ENCODE results near the gene NYAP2.

NYAP2 gene

DNA sequence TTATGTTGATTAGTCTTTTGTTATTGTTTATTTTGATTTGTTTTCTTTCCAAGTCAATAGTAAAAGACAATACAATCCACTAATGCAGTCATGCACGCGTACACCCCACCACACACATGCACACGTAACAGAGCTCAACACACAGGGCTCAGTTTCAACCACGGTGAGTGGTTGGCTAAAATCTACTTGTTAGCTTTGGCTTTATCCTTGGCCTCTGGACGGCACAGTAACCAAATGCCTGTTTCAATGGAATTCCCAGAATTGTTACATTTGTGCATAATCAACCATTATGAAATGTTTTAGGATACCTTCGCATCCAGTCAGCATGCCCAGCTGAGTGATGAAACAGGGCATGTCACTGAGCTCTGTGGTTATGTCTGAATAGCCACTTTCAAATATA, 53.2 kb downstream of the NYAP2 start:
- H3K27ac ChIP-seq = no peak overlapping the region
- no peak for TF ChIP-seq ZFX (IDR thresholded peaks at IDR 0.05)
- no peak for TF ChIP-seq CTCF (conservative IDR thresholded peaks at IDR 0.05)

GRCh38 chr2:225454412-225454811, 54.9 kb downstream of the NYAP2 start:
- H3K27ac ChIP-seq = no peak overlapping the region
- TF ChIP-seq ZFX (IDR thresholded peaks at IDR 0.05) (no peak), CTCF (conservative IDR thresholded peaks at IDR 0.05) (no peak)

DNA sequence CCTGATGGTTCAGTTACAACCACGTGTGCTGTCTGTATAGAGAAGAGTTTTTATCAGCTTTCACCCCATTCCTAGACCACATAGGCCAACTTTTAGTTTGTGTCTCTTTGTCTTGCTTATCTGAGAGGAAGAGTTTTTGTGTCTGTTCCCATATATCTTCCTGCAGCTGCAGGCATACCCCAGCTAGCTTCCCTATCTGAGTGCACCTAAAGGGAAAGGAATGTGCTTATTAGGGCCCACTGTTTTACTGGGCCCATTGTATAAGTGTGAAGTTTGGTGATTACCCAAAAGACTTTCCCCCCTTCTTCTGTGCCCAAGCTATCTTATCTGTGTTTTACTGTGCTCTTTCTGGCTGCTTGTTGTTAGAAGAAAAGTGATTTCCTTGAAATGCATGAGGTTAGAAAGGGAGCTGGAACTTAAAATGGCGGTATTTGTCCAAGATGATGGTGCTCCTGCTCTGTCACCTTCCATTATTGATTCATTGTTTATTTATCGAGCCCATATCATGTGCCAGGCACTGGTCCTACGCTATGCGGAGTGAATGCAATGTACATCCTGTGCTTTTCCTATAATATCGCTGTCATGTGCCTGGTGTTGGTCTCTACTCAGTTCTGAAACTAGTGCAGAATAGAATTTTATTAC, 57.2 kb downstream of the NYAP2 start:
- no peak overlapping the region for H3K27ac ChIP-seq
- TF ChIP-seq CTCF (conservative IDR thresholded peaks at IDR 0.05) = no peak
- no peak for TF ChIP-seq ZFX (IDR thresholded peaks at IDR 0.05)

DNA sequence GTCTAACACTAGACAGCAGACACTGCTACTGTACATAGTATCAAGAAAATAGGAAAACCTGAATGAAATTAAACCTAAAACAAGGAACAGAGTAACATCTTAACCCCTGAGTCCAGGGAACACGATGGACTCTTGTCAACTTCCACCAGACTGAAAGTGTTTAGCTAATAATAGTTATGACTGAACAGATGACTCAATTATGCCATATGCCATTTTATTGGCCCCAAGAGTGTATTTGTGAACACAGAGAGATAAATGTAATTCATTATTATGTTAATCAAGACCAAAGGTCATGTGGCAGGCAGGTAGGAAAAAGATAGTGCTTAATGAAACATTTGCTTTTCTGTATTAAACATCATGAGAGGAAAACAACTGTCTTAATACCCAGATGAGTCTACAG, 58.0 kb downstream of the NYAP2 start:
- no peak for TF ChIP-seq CTCF (conservative IDR thresholded peaks at IDR 0.05)
- no peak overlapping the region for H3K27ac ChIP-seq

DNA sequence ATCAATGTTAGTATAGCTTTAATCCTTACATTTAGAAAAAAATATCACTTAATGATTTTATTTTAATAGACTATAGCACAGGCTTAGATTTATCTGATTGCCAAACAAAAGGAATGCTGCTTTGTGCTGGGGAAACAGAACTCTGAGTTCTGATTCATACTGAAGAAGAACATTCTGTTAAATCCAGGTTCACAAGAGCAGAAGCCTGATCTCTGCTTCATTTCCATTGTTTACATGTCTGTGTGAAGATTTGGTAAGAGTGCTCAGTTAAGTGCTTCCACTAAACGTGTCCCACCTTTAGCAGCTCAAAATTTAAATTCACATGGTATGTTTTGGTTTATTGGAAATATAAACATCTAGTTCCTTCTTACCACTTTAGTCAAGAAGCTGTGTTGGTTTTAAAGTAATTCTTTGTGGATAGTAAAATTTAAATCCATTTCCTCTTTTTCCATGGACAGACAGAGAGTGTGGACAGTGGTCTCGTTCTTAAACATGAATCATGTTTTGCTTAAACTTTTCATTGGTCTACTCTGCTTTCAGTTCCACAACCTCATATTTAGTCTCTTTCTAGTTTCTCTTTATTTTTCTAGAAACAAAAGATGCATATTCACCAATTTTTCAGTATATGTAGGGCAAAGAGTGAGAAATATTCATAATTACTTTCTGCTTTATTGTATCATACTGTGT, 59.1 kb downstream of the NYAP2 start:
- TF ChIP-seq ZFX (IDR thresholded peaks at IDR 0.05) (no peak), CTCF (conservative IDR thresholded peaks at IDR 0.05) (no peak)

GRCh38 chr2:225462417-225462816, 62.9 kb downstream of the NYAP2 start:
- no peak overlapping the region for H3K27ac ChIP-seq
- no peak for TF ChIP-seq ZFX (IDR thresholded peaks at IDR 0.05)
- no peak for TF ChIP-seq CTCF (conservative IDR thresholded peaks at IDR 0.05)

More for the DNA sequence above, 59.1 kb downstream of the NYAP2 start:
- no peak overlapping the region for H3K27ac ChIP-seq

DNA sequence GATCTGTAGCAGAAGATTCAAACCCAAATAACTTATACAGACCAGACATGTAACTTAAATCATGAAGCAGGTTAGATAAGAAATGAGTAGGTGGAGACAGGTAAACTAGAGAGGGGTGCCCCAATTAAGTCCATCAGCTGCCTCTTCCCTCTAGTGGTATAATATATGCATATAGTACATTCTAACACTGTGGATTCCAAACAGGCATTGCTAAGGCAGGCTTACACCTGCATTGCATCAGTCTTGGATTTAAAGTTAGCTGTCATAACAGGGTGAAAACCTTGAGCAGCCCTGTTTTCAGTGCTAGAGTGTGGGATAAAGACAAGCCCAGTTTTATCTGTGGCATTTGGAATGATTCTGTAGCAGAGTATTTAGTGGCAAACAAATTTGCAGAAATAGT, 63.4 kb downstream of the NYAP2 start:
- TF ChIP-seq ZFX (IDR thresholded peaks at IDR 0.05) (no peak), CTCF (conservative IDR thresholded peaks at IDR 0.05) (no peak)
- H3K27ac ChIP-seq = no peak overlapping the region
